KMS-11 (cell line): ENCODE results near the gene SPATA12.

Source experiments
- H2AFZ ChIP-seq: fragments of 200-600 bp; sonication (generic); 2 replicates; pipeline ENCODE4 v1.6.1; 2016; ENCODE audit warnings: antibody characterized with exemption, mixed run types, low read depth
- H3K27ac ChIP-seq: fragments of 200-600 bp; sonication (generic); 2 replicates; pipeline ENCODE4 v1.6.1; 2016; ENCODE audit warnings: mild to moderate bottlenecking, mixed run types
- H3K27me3 ChIP-seq: fragments of 200-600 bp; sonication (generic); 2 replicates; pipeline ENCODE4 v1.6.1; 2017; ENCODE audit warnings: mild to moderate bottlenecking, low read depth, mixed run types, moderate library complexity; ENCODE audit not compliant: insufficient read depth
- H3K36me3 ChIP-seq: fragments of 200-600 bp; sonication (generic); 2 replicates; pipeline ENCODE4 v1.6.1; 2017; ENCODE audit warnings: mild to moderate bottlenecking, mixed run types; ENCODE audit not compliant: insufficient read depth
- H3K4me1 ChIP-seq: fragments of 200-600 bp; sonication (generic); 2 replicates; pipeline ENCODE4 v1.6.1; 2016; ENCODE audit warnings: mild to moderate bottlenecking, low read depth, mixed run types; ENCODE audit not compliant: poor library complexity, severe bottlenecking
- H3K4me2 ChIP-seq: fragments of 200-600 bp; sonication (generic); 2 replicates; pipeline ENCODE4 v1.7.0; 2016; ENCODE audit warnings: mild to moderate bottlenecking, mixed run types
- H3K4me3 ChIP-seq: fragments of 200-600 bp; sonication (generic); IDR thresholded peaks from 2 replicates; pipeline ENCODE4 v1.6.1; 2017; ENCODE audit warnings: low read depth, low read length, mixed read lengths; ENCODE audit not compliant: insufficient read depth
- H3K79me2 ChIP-seq: fragments of 200-600 bp; sonication (generic); 2 replicates; pipeline ENCODE4 v1.6.1; 2016; ENCODE audit warnings: low read depth, mixed run types; ENCODE audit not compliant: insufficient read depth
- H3K9ac ChIP-seq: fragments of 200-600 bp; sonication (generic); 2 replicates; pipeline ENCODE4 v1.6.1; 2016; ENCODE audit warnings: mild to moderate bottlenecking, mixed run types
- H4K20me1 ChIP-seq: fragments of 200-600 bp; sonication (generic); 2 replicates; pipeline ENCODE4 v1.6.1; 2016; ENCODE audit warnings: mild to moderate bottlenecking, mixed run types; ENCODE audit not compliant: insufficient read depth
- CTCF ChIP-seq: fragments of 200-600 bp; sonication (generic); conservative IDR thresholded peaks from 2 replicates; pipeline ENCODE4 v1.6.1; 2017; ENCODE audit warnings: low read depth, mild to moderate bottlenecking, antibody characterized with exemption, low read length, moderate library complexity, mixed read lengths

Gene SPATA12

GRCh38 chr3:57077630-57078343 lies 17.3 kb downstream of the SPATA12 start:
- no peak overlapping the region for H3K27ac ChIP-seq
- H3K27me3 ChIP-seq, result no peaks in the 10 kb centered on the region
- H4K20me1 ChIP-seq, result no peaks in the 10 kb centered on the region
- no peak overlapping the region for H3K4me2 ChIP-seq
- H3K79me2 ChIP-seq, result no peaks in the 10 kb centered on the region
- TF ChIP-seq CTCF, result no peak
- no peak overlapping the region for H3K9ac ChIP-seq
- H2AFZ ChIP-seq, result no peak overlapping the region
- no peak overlapping the region for H3K4me3 ChIP-seq
- no peaks in the 10 kb centered on the region for H3K36me3 ChIP-seq
- no peaks in the 10 kb centered on the region for H3K4me1 ChIP-seq

- no peaks in the 10 kb centered on the region for H3K79me2 ChIP-seq
- no peaks in the 10 kb centered on the region for H3K27me3 ChIP-seq
- peak overlapping the region; percentile 60; the same call in 1 of the 2 replicates for H3K4me2 ChIP-seq
- no peaks in the 10 kb centered on the region for H4K20me1 ChIP-seq
- no peak overlapping the region for H3K27ac ChIP-seq
- H3K4me1 ChIP-seq, result no peaks in the 10 kb centered on the region
- H3K36me3 ChIP-seq, result no peaks in the 10 kb centered on the region
- no peak for TF ChIP-seq CTCF
- no peak overlapping the region for H3K9ac ChIP-seq
- peak overlapping the region; percentile 69; the same call in 1 of the 2 replicates for H2AFZ ChIP-seq
- peak overlapping the region; percentile 73 for H3K4me3 ChIP-seq
These were observed 17.8 kb downstream of the SPATA12 start for GRCh38 chr3:57078344-57078634.

- Histone ChIP-seq H3K36me3 (no peaks in the 10 kb centered on the region), H3K27ac (no peak overlapping the region), H2AFZ (peak overlapping the region; percentile 69), H3K79me2 (no peaks in the 10 kb centered on the region), H3K27me3 (no peaks in the 10 kb centered on the region), H3K4me3 (peak overlapping the region; percentile 73), H4K20me1 (no peaks in the 10 kb centered on the region), H3K4me1 (no peaks in the 10 kb centered on the region), H3K9ac (peak overlapping the region; percentile 42; the same call in 1 of the 2 replicates), H3K4me2 (peak overlapping the region; percentile 60)
- TF ChIP-seq CTCF, result no peak
These were observed 18.4 kb downstream of the SPATA12 start for GRCh38 chr3:57078635-57079473.

GRCh38 chr3:57079474-57079831 lies 19.0 kb downstream of the SPATA12 start:
- H3K4me1 ChIP-seq, result no peaks in the 10 kb centered on the region

More at GRCh38 chr3:57079474-57079831, 19.0 kb downstream of the SPATA12 start:
- Histone ChIP-seq H3K27ac (no peak overlapping the region), H4K20me1 (no peaks in the 10 kb centered on the region), H3K79me2 (no peaks in the 10 kb centered on the region), H3K9ac (no peak overlapping the region; the same call in 1 of the 2 replicates), H2AFZ (peak overlapping the region; percentile 66), H3K27me3 (no peaks in the 10 kb centered on the region), H3K36me3 (no peaks in the 10 kb centered on the region), H3K4me2 (no peak overlapping the region), H3K4me3 (peak overlapping the region; percentile 73)
- no peak for TF ChIP-seq CTCF
